GM12878 (cell line): ENCODE results near the gene ETS1. TPM values are rescaled to one million over a fixed set of nuclear protein-coding genes. Genes with fewer than 3 reads are reported as not detected.

Source experiments
- ATAC-seq: fragments of 200-7000 bp; cut with Tn5 transposase; 3 replicates; pipeline ENCODE4 v1.9.1; 2020; ENCODE audit warnings: mild to moderate bottlenecking, moderate library complexity
- BruUV-seq: library from RNA; stranded (reverse); fragments of 400-500 nt; replicated peaks from 2 replicates; lab custom pipeline; 2021; lab: Mats Ljungman, UMichigan
- CTCF ChIA-PET: fragments of 300-600 bp; sonication (Branson Sonifier 250); formaldehyde crosslinking; extraction: SDS; loops from one replicate; lab custom pipeline; 2021; ENCODE audit warnings: inconsistent platforms; lab: Yijun Ruan, JAX
- POLR2A ChIA-PET: fragments of 350-600 bp; formaldehyde crosslinking; extraction: SDS; loops from one replicate; lab custom pipeline; 2021; ENCODE audit warnings: inconsistent platforms; lab: Charles Lee
- RAD21 ChIA-PET: fragments of 300-600 bp; sonication (Branson Sonifier 250); formaldehyde crosslinking; loops from one replicate; lab custom pipeline; 2023; ENCODE audit warnings: antibody characterized with exemption; ENCODE audit not compliant: unreplicated experiment; lab: Charles Lee
- SMC1A ChIA-PET: fragments of 300-600 bp; sonication (Branson Sonifier 250); formaldehyde crosslinking; loops from one replicate; lab custom pipeline; 2023; ENCODE audit not compliant: unreplicated experiment, uncharacterized antibody; lab: Charles Lee
- DNase-seq: peaks from one replicate; pipeline ENCODE4 v3.0.0-alpha.2; 2011; ENCODE audit warnings: low read depth, low spot score
- FAIRE-seq: peaks from 3 replicates; lab custom pipeline; 2011; peaks lifted over from hg19 to GRCh38; lab: Jason Lieb, UNC
- H2AFZ ChIP-seq: 2 replicates; pipeline ENCODE4 v1.6.0; 2011; ENCODE audit warnings: low read depth, low read length, control low read depth; ENCODE audit not compliant: control insufficient read depth
- H3K27ac ChIP-seq: 2 replicates; pipeline ENCODE4 v1.5.1; 2011; ENCODE audit warnings: control low read depth; ENCODE audit not compliant: control insufficient read depth, insufficient read depth
- H3K27me3 ChIP-seq, 2 experiments: replicated peaks in 1 of 2; 2 replicates each; pipeline versions ENCODE4 v1.6.0 to v1.6.1; 2011; ENCODE audit warnings: low read length in 1 of 2; ENCODE audit not compliant: control insufficient read depth in 2 of 2, insufficient read depth in 2 of 2
- H3K36me3 ChIP-seq, 2 experiments: 2 replicates each; pipeline ENCODE4 v1.5.1; 2011; ENCODE audit warnings: low read length in 1 of 2; ENCODE audit not compliant: control insufficient read depth in 2 of 2, insufficient read depth in 2 of 2
- H3K4me1 ChIP-seq: 2 replicates; pipeline ENCODE4 v1.6.1; 2011; ENCODE audit warnings: mild to moderate bottlenecking, low read length, moderate library complexity, mixed read lengths; ENCODE audit not compliant: control insufficient read depth, insufficient read depth
- H3K4me2 ChIP-seq: 2 replicates; pipeline ENCODE4 v1.6.0; 2011; ENCODE audit warnings: control low read depth; ENCODE audit not compliant: control insufficient read depth, insufficient read depth
- H3K4me3 ChIP-seq: fragments of 200-600 bp; sonication (generic); 2 replicates; pipeline ENCODE4 v1.5.1; 2016
- H3K79me2 ChIP-seq: 2 replicates; pipeline ENCODE4 v1.6.0; 2011; ENCODE audit warnings: low read length; ENCODE audit not compliant: control insufficient read depth, insufficient read depth
- H3K9ac ChIP-seq: 2 replicates; pipeline ENCODE4 v1.8.0; 2011; ENCODE audit warnings: low read length, control low read depth, mixed read lengths; ENCODE audit not compliant: control insufficient read depth, insufficient read depth
- H3K9me3 ChIP-seq: replicated peaks from 3 replicates; pipeline ENCODE4 v1.5.1; 2011; ENCODE audit warnings: mild to moderate bottlenecking, low read length; ENCODE audit not compliant: control insufficient read depth, insufficient read depth
- H4K20me1 ChIP-seq: 2 replicates; pipeline ENCODE4 v1.6.0; 2011; ENCODE audit not compliant: control insufficient read depth, insufficient read depth
- CBX3 ChIP-seq: fragments of 200-600 bp; sonication (generic); IDR thresholded peaks from 2 replicates; pipeline ENCODE4 v1.6.1; 2016; ENCODE audit warnings: low read depth, borderline replicate concordance
- CREB1 ChIP-seq: IDR thresholded peaks from 2 replicates; pipeline ENCODE4 v1.6.1; 2012; ENCODE audit warnings: low read depth, mild to moderate bottlenecking, inconsistent platforms
- E2F8 ChIP-seq: fragments of 450-650 bp; IDR thresholded peaks from 2 replicates; pipeline ENCODE4 v1.6.1; 2018; ENCODE audit warnings: mild to moderate bottlenecking, low read depth, moderate library complexity; ENCODE audit not compliant: partially characterized antibody
- LARP7 ChIP-seq: fragments of 450-650 bp; IDR thresholded peaks from 2 replicates; pipeline ENCODE4 v1.6.1; 2017; ENCODE audit warnings: mild to moderate bottlenecking
- NRF1 ChIP-seq: conservative IDR thresholded peaks from 2 replicates; pipeline ENCODE4 v1.6.1; 2011; ENCODE audit warnings: mild to moderate bottlenecking, low read depth, low read length, improper control_type of control experiment
- PAX5 ChIP-seq: IDR thresholded peaks from 2 replicates; pipeline ENCODE4 v1.6.1; 2011; ENCODE audit warnings: low read depth, low read length, borderline replicate concordance
- RELA ChIP-seq: fragments of 450-650 bp; IDR thresholded peaks from 2 replicates; pipeline ENCODE4 v1.8.0; 2014; ENCODE audit warnings: borderline replicate concordance; ENCODE audit not compliant: partially characterized antibody
- SUZ12 ChIP-seq: fragments of 200-600 bp; sonication (generic); IDR thresholded peaks from one replicate; pipeline ENCODE4 v1.6.1; 2018; ENCODE audit warnings: antibody characterized with exemption, mild to moderate bottlenecking; ENCODE audit not compliant: unreplicated experiment
- ZNF622 ChIP-seq: fragments of 450-650 bp; IDR thresholded peaks from 2 replicates; pipeline ENCODE4 v1.6.1; 2017; ENCODE audit warnings: mild to moderate bottlenecking, inconsistent platforms
- ZZZ3 ChIP-seq: IDR thresholded peaks from 2 replicates; pipeline ENCODE4 v1.6.1; 2011; ENCODE audit warnings: low read depth; ENCODE audit not compliant: control insufficient read depth, insufficient read length
- WGBS: methylation state at CpG from one replicate; pipeline ENCODE4 v1.1.6; 2016; ENCODE audit warnings: low lambda C conversion rate; ENCODE audit not compliant: insufficient replicate concordance, insufficient coverage; ENCODE audit errors: missing lambda C conversion rate; 5-methylcytosine and 5-hydroxymethylcytosine counted together
- in situ Hi-C: fragments of 300-500 bp; cut with MboI; formaldehyde crosslinking; loops from 9 replicates; pipeline ENCODE4 v1.14.3; 2018; ENCODE audit warnings: mixed read lengths
- intact Hi-C: fragments of 100-400 bp; cut with micrococcal nuclease; formaldehyde crosslinking; loops from one replicate; pipeline ENCODE4 v1.14.2; 2022; ENCODE audit not compliant: unreplicated experiment
- polyA plus RNA-seq, 11 experiments: library from polyadenylated mRNA; depleted of rRNA in 4 of 11; unstranded in 6 of 11; stranded (reverse) in 5 of 11; fragments of >200 nt; fragmentation: Nextera tagmentation in 4 of 11; fragmentation: Illumina TruSeq in 1 of 11; extraction: Ambion mirVana in 4 of 11; extraction: Trizol in 1 of 11; gene quantifications; 1 replicate in 1 of 11; 2 replicates in 10 of 11; pipeline versions ENCODE4 v1.2.1 to v1.2.3, GENCODE V29; 2011 to 2016; ENCODE audit warnings: inconsistent platforms in 2 of 11, missing spikeins in 2 of 11, low read depth in 1 of 11
- total RNA-seq, 4 experiments: library from RNA; depleted of rRNA in 3 of 4; stranded (reverse); fragments of >200 nt in 3 of 4; fragmentation: Illumina TruSeq in 1 of 4; extraction: Trizol in 1 of 4; gene quantifications; 2 replicates each; pipeline versions ENCODE4 v1.2.1 to v1.2.3, GENCODE V29; 2013 to 2021
- TF ChIP-seq, protein P1 (sequence below): IDR thresholded peaks from 2 replicates; pipeline ENCODE4 v1.6.1; 2011; ENCODE audit warnings: borderline replicate concordance, low read depth, mild to moderate bottlenecking, moderate library complexity, low read length; ENCODE audit not compliant: insufficient read depth, poor library complexity, severe bottlenecking
- TF ChIP-seq, protein P2 (sequence below): fragments of 450-650 bp; conservative IDR thresholded peaks from 2 replicates; pipeline ENCODE4 v1.6.1; 2017; ENCODE audit warnings: mild to moderate bottlenecking, moderate library complexity
- TF ChIP-seq, protein P3 (sequence below): fragments of 450-650 bp; IDR thresholded peaks from 2 replicates; pipeline ENCODE4 v1.6.1; 2016; ENCODE audit warnings: mild to moderate bottlenecking
- TF ChIP-seq, protein P4 (sequence below): fragments of 150-350 bp; IDR thresholded peaks from 2 replicates; pipeline ENCODE4 v1.6.1; 2014; ENCODE audit warnings: mild to moderate bottlenecking, low read depth, low read length

Gene ETS1
- total and polyA plus RNA-seq, 10 of the 15 experiments (the other 5 are each of a cell fraction or from before 2014, with no cell fraction given) = 12.5 to 112 (median 55.5) TPM

GRCh38 chr11:128546916-128547315, 40.4 kb downstream of the ETS1 start:
- no peaks in the 10 kb centered on the region for H3K36me3 ChIP-seq
- H3K27me3 ChIP-seq = no peaks in the 10 kb centered on the region
- H3K79me2 ChIP-seq = no peaks in the 10 kb centered on the region
- peaks cover 28% of the 10 kb centered on the region for H3K4me1 ChIP-seq
- H3K9me3 ChIP-seq = no peaks in the 10 kb centered on the region
- WGBS = 100% methylated on average over 2 of the region's 2 CpGs
- H3K9ac ChIP-seq = no peak overlapping the region
- no peak overlapping the region for H3K4me3 ChIP-seq
- ChIA-PET RAD21 (interaction anchor here (0.5 to 1.5 kb wide), 2 partner anchors 24 to 381 kb away, joined by 3 to 5 read pairs; no protein-coding TSS in a partner anchor), SMC1A (interaction anchor here (0.7 to 3.6 kb wide), 7 partner anchors 11 to 264 kb away, joined by 3 to 20 read pairs (median 7); no protein-coding TSS in a partner anchor), CTCF (interaction anchor here (1.2 to 1.8 kb wide), 3 partner anchors 8 to 284 kb away, joined by 3 to 6 read pairs (median 4); no protein-coding TSS in a partner anchor), POLR2A (interaction anchor here (1.0 to 1.5 kb wide), 2 partner anchors 19 to 24 kb away, joined by 3 to 4 read pairs; no protein-coding TSS in a partner anchor)
- BruUV-seq = no TSS peak
- H3K27ac ChIP-seq = no peak overlapping the region
- intact Hi-C loops (no loop called here), in situ Hi-C loops (no loop called here)
- H4K20me1 ChIP-seq = no peaks in the 10 kb centered on the region
- FAIRE-seq (no peak), DNase-seq (no peak), ATAC-seq (no peak)
- H2AFZ ChIP-seq = no peak overlapping the region
- no peak overlapping the region for H3K4me2 ChIP-seq
- TF ChIP-seq SUZ12 (no peak), CREB1 (no peak), LARP7 (no peak), ZNF622 (no peak), CBX3 (no peak), RELA (no peak), ZZZ3 (no peak), NRF1 (no peak), E2F8 (no peak), PAX5 (no peak)
- TF ChIP-seq, protein P1, sequence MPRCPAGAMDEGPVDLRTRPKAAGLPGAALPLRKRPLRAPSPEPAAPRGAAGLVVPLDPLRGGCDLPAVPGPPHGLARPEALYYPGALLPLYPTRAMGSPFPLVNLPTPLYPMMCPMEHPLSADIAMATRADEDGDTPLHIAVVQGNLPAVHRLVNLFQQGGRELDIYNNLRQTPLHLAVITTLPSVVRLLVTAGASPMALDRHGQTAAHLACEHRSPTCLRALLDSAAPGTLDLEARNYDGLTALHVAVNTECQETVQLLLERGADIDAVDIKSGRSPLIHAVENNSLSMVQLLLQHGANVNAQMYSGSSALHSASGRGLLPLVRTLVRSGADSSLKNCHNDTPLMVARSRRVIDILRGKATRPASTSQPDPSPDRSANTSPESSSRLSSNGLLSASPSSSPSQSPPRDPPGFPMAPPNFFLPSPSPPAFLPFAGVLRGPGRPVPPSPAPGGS = no peak
- TF ChIP-seq, protein P2, sequence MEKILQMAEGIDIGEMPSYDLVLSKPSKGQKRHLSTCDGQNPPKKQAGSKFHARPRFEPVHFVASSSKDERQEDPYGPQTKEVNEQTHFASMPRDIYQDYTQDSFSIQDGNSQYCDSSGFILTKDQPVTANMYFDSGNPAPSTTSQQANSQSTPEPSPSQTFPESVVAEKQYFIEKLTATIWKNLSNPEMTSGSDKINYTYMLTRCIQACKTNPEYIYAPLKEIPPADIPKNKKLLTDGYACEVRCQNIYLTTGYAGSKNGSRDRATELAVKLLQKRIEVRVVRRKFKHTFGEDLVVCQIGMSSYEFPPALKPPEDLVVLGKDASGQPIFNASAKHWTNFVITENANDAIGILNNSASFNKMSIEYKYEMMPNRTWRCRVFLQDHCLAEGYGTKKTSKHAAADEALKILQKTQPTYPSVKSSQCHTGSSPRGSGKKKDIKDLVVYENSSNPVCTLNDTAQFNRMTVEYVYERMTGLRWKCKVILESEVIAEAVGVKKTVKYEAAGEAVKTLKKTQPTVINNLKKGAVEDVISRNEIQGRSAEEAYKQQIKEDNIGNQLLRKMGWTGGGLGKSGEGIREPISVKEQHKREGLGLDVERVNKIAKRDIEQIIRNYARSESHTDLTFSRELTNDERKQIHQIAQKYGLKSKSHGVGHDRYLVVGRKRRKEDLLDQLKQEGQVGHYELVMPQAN = no peak
- TF ChIP-seq, protein P3, sequence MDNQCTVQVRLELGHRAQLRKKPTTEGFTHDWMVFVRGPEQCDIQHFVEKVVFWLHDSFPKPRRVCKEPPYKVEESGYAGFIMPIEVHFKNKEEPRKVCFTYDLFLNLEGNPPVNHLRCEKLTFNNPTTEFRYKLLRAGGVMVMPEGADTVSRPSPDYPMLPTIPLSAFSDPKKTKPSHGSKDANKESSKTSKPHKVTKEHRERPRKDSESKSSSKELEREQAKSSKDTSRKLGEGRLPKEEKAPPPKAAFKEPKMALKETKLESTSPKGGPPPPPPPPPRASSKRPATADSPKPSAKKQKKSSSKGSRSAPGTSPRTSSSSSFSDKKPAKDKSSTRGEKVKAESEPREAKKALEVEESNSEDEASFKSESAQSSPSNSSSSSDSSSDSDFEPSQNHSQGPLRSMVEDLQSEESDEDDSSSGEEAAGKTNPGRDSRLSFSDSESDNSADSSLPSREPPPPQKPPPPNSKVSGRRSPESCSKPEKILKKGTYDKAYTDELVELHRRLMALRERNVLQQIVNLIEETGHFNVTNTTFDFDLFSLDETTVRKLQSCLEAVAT = no peak
- TF ChIP-seq, protein P4, sequence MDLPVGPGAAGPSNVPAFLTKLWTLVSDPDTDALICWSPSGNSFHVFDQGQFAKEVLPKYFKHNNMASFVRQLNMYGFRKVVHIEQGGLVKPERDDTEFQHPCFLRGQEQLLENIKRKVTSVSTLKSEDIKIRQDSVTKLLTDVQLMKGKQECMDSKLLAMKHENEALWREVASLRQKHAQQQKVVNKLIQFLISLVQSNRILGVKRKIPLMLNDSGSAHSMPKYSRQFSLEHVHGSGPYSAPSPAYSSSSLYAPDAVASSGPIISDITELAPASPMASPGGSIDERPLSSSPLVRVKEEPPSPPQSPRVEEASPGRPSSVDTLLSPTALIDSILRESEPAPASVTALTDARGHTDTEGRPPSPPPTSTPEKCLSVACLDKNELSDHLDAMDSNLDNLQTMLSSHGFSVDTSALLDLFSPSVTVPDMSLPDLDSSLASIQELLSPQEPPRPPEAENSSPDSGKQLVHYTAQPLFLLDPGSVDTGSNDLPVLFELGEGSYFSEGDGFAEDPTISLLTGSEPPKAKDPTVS = no peak
